Jurkat, Clone E6-1 (cell line): ENCODE results near the gene KRT37. TPM values are rescaled to one million over a fixed set of nuclear protein-coding genes. Genes with fewer than 3 reads are reported as not detected.

ENCODE experiments used
- DNase-seq: peaks from one replicate; pipeline ENCODE4 v3.0.0-alpha.2; 2011; ENCODE audit warnings: low read depth, low spot score
- H3K4me3 ChIP-seq: 2 replicates; pipeline ENCODE4 v1.5.1; 2011; ENCODE audit warnings: mild to moderate bottlenecking, low read length, control low read depth, moderate library complexity
- polyA plus RNA-seq: library from polyadenylated mRNA; unstranded; fragments of >200 nt; gene quantifications from one replicate; pipeline ENCODE4 v1.2.1, GENCODE V29; 2012; ENCODE audit warnings: missing spikeins; ENCODE audit not compliant: insufficient read length, insufficient read depth

KRT37 gene
- polyA plus RNA-seq = not detected

DNA sequence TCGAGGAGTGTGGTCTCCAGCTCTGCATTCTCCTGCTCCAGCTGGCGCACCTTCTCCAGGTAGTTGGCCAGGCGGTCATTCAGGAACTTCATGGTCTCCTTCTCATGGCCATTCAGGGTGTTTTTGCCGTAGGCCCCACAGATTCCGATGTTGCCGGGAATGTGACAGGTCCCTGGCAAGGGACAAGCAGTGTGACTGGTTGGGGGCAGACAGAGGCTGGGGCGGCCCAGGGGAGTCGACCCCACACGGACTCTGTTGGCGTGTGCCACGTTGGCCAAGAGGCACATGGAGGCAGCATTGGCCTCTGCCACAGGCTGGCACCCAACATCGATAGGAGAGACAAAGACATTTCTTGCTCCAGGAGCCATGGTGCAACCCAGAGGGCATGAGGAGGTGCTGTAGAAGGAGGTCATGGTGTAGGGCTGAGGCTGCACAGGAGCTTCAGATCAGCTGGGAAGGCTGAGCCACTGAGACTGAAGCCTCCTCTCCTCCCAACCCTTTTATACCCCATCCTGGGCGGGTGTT lies at the start of gene KRT37:
KRT37 (minus strand) TSS at position 475 of the 525 bp plus-strand sequence; CDS start at position 413, 62 bp downstream.
- DNase-seq = no peak
- H3K4me3 ChIP-seq = no peak within 1 kb of the TSS

- no peak for DNase-seq
- H3K4me3 ChIP-seq = no peak overlapping the region
Observed at GRCh38 chr17:41468346-41468745, 44.0 kb upstream of the KRT37 start.

DNA sequence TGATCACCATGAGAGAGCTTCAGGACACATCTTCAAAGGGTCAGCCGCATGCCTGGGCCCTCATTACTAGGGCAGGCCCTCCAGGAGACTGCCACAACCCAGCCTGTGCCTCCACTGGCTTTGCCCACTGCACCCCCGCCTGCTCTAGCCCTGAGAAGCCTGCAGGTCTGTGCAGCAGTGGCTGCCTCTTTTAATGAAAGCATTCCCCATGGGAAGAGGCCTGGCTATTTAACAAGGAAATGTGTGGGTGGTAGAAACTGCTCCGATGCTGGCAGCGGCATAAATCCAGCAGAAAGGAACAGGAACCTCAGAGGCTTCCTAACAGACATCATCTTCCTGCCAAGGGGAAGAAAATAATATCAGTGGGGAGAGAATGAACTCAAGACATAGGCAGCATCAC lies 43.2 kb upstream of the KRT37 start:
- DNase-seq = no peak
- no peak overlapping the region for H3K4me3 ChIP-seq

DNA sequence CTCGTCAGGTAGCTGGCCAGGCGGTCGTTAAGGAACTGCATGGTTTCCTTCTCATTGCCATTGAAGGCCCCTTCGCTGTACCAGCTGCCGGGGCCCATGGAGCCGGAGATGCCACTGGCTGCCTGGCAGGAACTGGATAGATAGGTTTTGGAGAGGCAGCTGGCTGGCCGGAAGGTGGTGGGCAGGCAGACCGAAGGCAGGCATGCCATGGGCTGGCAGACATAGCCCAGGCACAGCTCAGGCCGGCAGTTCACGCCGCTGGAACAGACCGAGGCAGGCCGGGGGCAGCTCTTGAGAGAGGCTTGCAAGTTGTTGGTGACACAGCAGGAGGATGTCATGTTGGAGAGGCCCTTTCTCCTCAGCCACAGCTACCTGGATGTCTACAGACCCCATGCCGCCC lies 42.6 kb upstream of the KRT37 start, which contains the start of gene KRT32:
KRT32 (minus strand) TSS at position 399 of the 400 bp plus-strand sequence; CDS start at position 338, 61 bp downstream.
- no peak for DNase-seq
- H3K4me3 ChIP-seq = no peak within 1 kb of the TSS

DNA sequence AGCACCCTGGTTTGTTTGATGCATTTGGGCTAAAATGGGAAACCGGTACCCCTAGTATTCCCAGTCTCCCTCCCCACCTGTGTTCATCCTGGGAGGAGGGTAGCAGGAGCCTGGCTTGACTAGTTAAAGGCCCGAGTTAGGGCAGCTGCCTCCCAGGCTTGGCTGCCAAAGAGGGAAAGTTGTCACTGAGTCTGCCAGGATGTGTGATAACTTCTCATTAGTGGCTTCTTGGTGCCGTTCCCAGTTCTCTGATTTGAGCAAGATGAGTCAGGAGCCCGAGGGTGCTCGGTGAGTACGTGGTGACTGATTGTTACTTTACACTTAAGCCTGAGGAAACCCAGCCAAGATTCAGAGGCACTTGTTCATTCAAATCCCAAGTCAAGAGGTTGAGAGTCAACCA lies 40.3 kb upstream of the KRT37 start:
- no peak overlapping the region for H3K4me3 ChIP-seq
- DNase-seq = no peak

DNA sequence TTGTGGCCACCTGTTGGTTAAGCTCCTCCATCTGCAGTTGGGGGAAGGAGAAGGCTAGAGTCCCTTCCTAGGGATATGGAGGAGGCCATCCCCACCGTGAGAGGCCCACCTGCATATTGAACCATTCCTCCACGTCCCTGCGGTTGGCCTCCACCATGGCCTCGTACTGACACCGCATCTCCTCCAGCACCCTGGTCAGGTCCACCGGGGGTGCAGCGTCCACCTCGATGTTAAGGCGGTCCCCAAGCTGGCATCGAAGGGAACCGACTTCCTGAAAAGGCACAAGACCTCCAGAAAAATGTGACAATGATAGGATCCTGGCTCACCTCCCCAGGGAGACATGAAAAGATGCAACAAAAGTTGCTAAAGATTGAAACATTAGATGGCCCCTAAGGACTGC lies 39.8 kb upstream of the KRT37 start:
- no peak for DNase-seq
- H3K4me3 ChIP-seq = no peak overlapping the region

GRCh38 chr17:41463746-41464145 lies 39.4 kb upstream of the KRT37 start:
- DNase-seq = no peak

DNA sequence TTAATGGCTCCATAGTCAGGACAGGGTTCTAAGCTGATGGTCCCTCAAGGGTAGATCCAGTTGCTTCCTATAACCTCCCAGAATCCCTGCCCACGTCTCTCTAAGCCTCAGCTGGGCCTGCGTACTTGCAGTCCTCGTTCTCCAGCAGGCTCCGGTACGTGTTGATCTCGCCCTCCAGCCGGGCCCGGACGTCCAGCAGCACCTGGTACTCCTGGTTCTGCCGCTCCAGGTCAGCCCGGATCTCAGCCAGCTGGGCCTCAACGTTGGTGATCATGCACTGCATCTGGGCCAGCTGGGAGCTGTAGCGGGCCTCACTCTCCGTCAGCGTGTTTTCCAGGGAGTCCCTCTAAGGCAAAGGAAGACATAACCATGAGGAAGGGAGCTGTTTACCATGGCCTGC lies 38.3 kb upstream of the KRT37 start:
- no peak for DNase-seq
- H3K4me3 ChIP-seq = no peak overlapping the region

More at GRCh38 chr17:41463746-41464145, 39.4 kb upstream of the KRT37 start:
- no peak overlapping the region for H3K4me3 ChIP-seq

GRCh38 chr17:41457676-41458075 lies 33.3 kb upstream of the KRT37 start:
- no peak overlapping the region for H3K4me3 ChIP-seq
- DNase-seq = no peak

DNA sequence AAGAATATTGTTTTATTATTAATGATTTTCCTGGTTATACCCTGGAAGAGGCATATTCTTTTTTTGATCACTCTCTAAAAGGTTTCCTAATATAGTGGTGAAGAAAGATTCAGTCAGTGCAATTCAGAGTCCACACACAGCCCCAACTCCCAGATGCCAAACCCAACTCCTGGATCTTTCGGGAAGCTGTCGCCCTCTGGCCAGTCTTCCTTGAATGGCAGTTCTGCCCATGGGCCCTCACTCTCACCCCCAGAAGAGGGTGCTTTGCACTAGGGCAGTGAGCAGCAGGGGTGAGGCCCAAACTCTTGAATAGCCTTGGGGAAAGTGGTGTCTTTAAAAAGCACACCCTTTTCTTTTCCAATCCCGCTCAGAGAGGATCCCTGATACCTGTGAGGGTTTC lies 31.8 kb upstream of the KRT37 start:
- H3K4me3 ChIP-seq = no peak overlapping the region
- DNase-seq = no peak

DNA sequence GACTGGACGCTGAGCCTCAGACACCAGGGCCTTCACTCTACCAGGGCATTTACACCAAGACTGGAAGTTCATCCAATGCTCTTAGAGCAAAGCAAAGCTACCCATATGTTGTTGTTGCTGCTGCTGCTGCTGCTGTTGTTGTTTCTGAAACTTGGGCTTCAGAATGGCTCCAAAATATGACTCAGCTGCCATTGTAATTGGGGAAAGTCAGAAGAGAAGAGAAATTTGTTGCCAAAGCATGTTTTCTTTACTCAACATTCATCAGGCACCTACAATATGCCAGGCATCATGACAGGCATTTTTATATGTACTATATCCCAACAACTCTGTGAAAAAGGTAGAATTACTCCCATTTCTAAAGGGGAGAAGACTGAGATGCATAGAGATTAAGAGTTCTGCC lies 30.9 kb upstream of the KRT37 start:
- H3K4me3 ChIP-seq = no peak overlapping the region
- DNase-seq = no peak

- no peak for DNase-seq
- H3K4me3 ChIP-seq = no peak overlapping the region
Observed at GRCh38 chr17:41453066-41453465, 28.7 kb upstream of the KRT37 start.

- H3K4me3 ChIP-seq = no peak overlapping the region
- DNase-seq = no peak
Observed at GRCh38 chr17:41452281-41452680, 27.9 kb upstream of the KRT37 start.

DNA sequence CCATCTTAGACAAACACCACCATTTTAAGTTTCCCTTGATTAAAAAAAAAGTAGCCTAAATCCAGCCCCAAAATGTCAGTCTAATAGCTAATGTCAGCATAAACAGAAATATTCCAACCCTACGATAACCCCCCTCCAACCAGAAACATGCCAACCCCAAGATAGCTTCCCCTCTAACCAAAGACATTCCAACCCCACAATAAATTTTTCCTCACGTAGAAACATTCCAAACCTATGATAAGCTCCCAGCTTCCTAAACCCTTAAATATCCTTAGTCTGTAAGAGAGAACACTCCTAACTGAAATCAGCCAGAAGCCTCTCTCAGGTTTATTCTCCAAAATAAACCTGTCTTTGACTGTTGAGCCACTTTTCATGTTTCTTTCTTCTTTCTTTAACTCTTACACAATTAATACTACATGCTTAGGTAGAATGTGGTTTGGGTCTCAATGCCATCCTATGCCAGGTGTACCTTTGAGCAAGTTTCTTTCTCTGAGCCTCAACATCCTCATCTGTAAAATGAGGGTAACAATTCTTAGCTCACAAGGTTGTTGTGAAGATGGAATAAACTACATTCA lies 26.9 kb upstream of the KRT37 start:
- no peak for DNase-seq
- no peak overlapping the region for H3K4me3 ChIP-seq

DNA sequence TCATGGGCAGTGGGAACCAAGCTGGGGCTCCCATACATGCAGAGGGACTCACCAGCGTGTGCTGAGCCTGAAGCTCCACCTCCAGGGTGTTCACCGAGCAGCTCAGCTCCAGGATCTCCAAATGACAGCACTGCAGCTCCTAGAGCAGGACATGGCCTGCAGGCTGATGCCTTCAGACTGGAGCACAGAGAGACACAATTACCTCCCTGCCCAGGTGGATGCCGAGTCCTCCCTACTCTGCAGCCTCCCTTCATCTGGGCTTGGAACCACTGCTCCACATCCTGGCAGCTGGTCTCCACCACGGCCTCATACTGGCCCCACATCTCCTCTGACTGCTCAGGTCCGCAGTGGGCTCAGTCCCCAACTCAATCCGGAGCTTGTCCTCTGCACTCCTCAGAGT lies 24.6 kb upstream of the KRT37 start:
- DNase-seq = no peak
- no peak overlapping the region for H3K4me3 ChIP-seq

GRCh38 chr17:41448506-41448905 lies 24.1 kb upstream of the KRT37 start:
- no peak overlapping the region for H3K4me3 ChIP-seq
- no peak for DNase-seq

DNA sequence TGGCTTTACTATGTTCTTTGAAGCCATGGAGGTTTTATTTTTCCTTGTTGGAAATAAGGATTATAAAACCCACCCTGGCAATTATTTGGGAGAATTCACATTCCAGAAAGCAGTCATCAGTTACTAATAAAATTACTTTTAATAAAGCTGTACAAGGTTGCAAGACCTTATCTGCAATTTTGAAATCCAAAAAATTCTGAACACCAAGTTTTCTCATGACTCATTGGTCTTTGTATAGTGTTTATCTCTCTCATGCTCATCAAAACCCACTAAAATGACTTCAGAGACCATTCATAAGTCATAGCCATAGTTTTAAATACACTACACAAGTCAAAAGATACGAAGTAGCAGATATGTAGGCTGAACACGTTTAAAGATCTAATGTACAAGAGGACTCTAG lies 22.4 kb upstream of the KRT37 start:
- DNase-seq = no peak
- no peak overlapping the region for H3K4me3 ChIP-seq

DNA sequence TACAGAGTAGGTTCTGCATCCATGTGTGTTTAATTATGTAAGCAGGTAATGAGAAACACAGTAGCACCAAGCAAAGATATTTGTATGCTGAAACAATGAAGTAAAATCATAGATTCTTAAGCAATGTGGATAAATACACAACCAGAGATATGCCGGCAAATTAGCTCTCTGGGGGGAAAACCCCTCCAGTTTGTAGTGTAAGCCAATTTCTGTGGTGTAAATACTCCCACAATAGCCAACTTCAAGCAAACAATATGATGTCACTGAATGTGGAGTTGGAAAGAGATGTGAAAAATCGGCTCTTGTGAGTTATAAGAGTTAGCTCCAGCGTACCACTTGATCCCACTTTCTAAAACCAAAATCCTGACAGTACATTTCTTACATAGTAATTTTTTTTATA lies 20.3 kb upstream of the KRT37 start:
- DNase-seq = no peak
- no peak overlapping the region for H3K4me3 ChIP-seq

DNA sequence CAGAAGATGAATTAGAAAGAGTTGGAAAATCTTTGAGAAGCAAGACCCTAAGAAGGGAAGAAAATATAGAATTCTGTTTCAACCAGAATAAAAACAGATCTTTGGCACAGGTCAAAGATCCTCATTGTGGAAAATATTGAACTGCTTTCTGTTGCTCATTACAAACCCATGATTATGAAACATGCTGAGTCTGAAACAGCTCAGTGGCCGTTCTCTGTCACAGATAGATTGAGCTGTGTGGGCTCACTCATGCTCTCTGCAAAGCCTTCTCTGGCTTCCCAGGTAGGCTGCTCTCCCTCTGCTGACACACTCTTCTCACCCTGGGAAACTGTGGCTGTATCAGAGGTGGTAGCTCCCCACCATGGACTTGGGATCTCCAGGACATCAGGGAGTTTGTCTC lies 19.8 kb upstream of the KRT37 start:
- H3K4me3 ChIP-seq = no peak overlapping the region
- no peak for DNase-seq

- no peak for DNase-seq
- no peak overlapping the region for H3K4me3 ChIP-seq
Observed at GRCh38 chr17:41442739-41443138, 18.4 kb upstream of the KRT37 start.

GRCh38 chr17:41440531-41441033 lies 16.2 kb upstream of the KRT37 start, which contains the start of gene KRT38:
Gene KRT38, minus strand, starts transcription at chr17:41440983. Its CDS starts 62 bp downstream, at chr17:41440921.
- no peak within 1 kb of the TSS for H3K4me3 ChIP-seq

More at GRCh38 chr17:41440531-41441033, 16.2 kb upstream of the KRT37 start, which contains the start of gene KRT38:
- DNase-seq = no peak
